Sigmoid colon (tissue), 4 donors: ENCODE data around the gene FAHD2B.

Experiments used
- EP300 ChIP-seq, 4 donors: sonication (generic); formaldehyde crosslinking; IDR thresholded peaks; one replicate each; pipeline ENCODE4 v1.6.1; 2017; ENCODE audit warnings: antibody characterized with exemption in 4 of 4
- POLR2A ChIP-seq, 2 donors: fragments of 450-650 bp; IDR thresholded peaks; one replicate each; pipeline ENCODE4 v1.6.1; 2016; ENCODE audit warnings: antibody characterized with exemption in 2 of 2, mild to moderate bottlenecking in 2 of 2, moderate library complexity in 2 of 2
- POLR2AphosphoS5 ChIP-seq, 4 donors: sonication (generic); formaldehyde crosslinking; IDR thresholded peaks; one replicate each; pipeline ENCODE4 v1.6.1; 2017; ENCODE audit warnings: antibody characterized with exemption in 4 of 4
- TF ChIP-seq, protein P1 (sequence below), 4 experiments: fragments of 450-650 bp in 3 of 4; fragments of 200-600 bp in 1 of 4; IDR thresholded peaks; one replicate each; pipeline ENCODE4 v1.5.1; 2016 to 2019; ENCODE audit warnings: antibody characterized with exemption in 4 of 4, mild to moderate bottlenecking in 3 of 4, moderate library complexity in 2 of 4

DNA sequence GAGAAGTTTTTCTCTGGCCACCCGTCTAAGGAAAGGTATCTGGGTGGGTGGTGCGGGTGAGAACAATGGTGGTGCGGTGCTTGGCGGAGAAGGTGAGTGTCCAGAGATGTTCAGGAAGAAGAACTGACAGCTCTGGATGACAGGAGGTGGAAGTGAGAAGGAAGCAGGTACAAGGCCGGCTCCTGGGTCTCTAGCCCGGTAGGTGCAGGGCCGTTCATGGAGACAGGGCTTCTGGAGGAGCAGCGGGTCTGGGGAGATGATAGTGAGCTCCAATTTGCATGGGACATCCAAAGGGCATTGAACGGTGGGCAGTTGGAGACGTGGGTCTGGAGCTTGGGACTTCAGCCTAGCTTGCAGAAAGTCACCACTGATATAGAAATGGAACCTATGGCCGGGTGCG, 979 bp upstream of the FAHD2B start:
- TF ChIP-seq POLR2A (IDR thresholded peaks at IDR 0.05), result no peak
- TF ChIP-seq, protein P1, sequence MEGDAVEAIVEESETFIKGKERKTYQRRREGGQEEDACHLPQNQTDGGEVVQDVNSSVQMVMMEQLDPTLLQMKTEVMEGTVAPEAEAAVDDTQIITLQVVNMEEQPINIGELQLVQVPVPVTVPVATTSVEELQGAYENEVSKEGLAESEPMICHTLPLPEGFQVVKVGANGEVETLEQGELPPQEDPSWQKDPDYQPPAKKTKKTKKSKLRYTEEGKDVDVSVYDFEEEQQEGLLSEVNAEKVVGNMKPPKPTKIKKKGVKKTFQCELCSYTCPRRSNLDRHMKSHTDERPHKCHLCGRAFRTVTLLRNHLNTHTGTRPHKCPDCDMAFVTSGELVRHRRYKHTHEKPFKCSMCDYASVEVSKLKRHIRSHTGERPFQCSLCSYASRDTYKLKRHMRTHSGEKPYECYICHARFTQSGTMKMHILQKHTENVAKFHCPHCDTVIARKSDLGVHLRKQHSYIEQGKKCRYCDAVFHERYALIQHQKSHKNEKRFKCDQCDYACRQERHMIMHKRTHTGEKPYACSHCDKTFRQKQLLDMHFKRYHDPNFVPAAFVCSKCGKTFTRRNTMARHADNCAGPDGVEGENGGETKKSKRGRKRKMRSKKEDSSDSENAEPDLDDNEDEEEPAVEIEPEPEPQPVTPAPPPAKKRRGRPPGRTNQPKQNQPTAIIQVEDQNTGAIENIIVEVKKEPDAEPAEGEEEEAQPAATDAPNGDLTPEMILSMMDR (IDR thresholded peaks at IDR 0.05), result no peak
- TF ChIP-seq POLR2AphosphoS5 (IDR thresholded peaks at IDR 0.05), result no peak
- no peak for TF ChIP-seq EP300 (IDR thresholded peaks at IDR 0.05)
